ENCODE data around the gene DMPK. TPM values are rescaled to one million over a fixed set of nuclear protein-coding genes. Genes with fewer than 3 reads are reported as not detected.
A peak's percentile ranks its signal among the peaks of the same experiment; 100 is the strongest.

The DMPK gene
- total RNA-seq, 1 experiment from 2014 or later: 28.1 TPM

DNA sequence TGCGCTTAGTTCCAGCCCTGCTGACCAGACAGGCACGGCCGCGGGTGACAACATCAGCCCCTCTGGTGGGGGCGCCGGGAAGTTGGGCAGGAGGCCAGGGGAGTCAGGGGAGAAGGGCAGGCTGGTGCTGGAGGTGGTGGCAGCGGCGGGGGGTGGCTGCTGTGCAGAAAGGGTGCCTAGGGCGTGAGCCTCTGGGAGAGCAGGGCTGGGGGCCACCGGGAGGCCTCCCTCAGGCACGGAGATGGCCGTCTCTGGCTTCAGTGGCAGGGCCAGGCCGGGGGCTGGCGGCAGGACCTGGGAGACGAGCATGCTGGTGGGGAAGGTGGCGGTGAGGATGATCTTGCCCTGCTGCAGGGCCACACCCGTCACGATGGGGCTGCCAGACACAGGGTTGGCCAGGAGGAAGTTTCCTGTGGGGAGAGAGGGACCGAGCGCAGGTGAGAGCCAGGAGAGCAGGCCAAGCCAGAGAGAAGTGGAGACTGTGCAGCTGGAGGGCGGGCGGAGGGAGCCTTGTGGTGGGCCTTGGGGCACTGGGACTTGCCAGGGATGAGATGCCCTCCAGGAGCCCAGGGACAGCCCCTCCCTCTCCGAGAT is 16.5 kb downstream of the DMPK start:
- CTCF ChIA-PET: no interaction called here
- H3K4me1 ChIP-seq: peaks cover 6% of the 10 kb centered on the region
- no peaks in the 10 kb centered on the region for H3K36me3 ChIP-seq (ENCODE audit: control insufficient read depth, insufficient read depth, low read length)
- Mint-ChIP-seq H3K27me3 (ENCODE audit: insufficient read depth, unreplicated experiment) (no peaks in the 10 kb centered on the region), H3K4me3 (ENCODE audit: unreplicated experiment) (peak overlapping the region; percentile 59), H3K9me3 (ENCODE audit: unreplicated experiment) (no peaks in the 10 kb centered on the region), H3K27ac (ENCODE audit: unreplicated experiment) (no peak overlapping the region), H3K4me1 (ENCODE audit: low read depth, unreplicated experiment) (peaks cover 8% of the 10 kb centered on the region), H3K36me3 (ENCODE audit: insufficient read depth, unreplicated experiment) (peaks cover 37% of the 10 kb centered on the region)
- intact Hi-C loops (cut with micrococcal nuclease; ENCODE audit: unreplicated experiment): no loop called here
- no peak for DNase-seq
- H3K9me3 ChIP-seq: no peaks in the 10 kb centered on the region
- BruUV-seq (replicated peaks): no TSS peak
- H3K27me3 ChIP-seq (replicated peaks; ENCODE audit: control insufficient read depth, insufficient read depth, low read length): no peaks in the 10 kb centered on the region
- POLR2A ChIA-PET: no interaction called here
- TF ChIP-seq, protein P1, sequence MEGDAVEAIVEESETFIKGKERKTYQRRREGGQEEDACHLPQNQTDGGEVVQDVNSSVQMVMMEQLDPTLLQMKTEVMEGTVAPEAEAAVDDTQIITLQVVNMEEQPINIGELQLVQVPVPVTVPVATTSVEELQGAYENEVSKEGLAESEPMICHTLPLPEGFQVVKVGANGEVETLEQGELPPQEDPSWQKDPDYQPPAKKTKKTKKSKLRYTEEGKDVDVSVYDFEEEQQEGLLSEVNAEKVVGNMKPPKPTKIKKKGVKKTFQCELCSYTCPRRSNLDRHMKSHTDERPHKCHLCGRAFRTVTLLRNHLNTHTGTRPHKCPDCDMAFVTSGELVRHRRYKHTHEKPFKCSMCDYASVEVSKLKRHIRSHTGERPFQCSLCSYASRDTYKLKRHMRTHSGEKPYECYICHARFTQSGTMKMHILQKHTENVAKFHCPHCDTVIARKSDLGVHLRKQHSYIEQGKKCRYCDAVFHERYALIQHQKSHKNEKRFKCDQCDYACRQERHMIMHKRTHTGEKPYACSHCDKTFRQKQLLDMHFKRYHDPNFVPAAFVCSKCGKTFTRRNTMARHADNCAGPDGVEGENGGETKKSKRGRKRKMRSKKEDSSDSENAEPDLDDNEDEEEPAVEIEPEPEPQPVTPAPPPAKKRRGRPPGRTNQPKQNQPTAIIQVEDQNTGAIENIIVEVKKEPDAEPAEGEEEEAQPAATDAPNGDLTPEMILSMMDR (IDR thresholded peaks at IDR 0.05; ENCODE audit: insufficient read depth in 1 of 2, low read depth in 1 of 2, low read length in 1 of 2, severe bottlenecking in 1 of 2, unreplicated experiment in 1 of 2): no peak
- H3K4me3 ChIP-seq (ENCODE audit: low read depth, low read length): no peak overlapping the region

DNA sequence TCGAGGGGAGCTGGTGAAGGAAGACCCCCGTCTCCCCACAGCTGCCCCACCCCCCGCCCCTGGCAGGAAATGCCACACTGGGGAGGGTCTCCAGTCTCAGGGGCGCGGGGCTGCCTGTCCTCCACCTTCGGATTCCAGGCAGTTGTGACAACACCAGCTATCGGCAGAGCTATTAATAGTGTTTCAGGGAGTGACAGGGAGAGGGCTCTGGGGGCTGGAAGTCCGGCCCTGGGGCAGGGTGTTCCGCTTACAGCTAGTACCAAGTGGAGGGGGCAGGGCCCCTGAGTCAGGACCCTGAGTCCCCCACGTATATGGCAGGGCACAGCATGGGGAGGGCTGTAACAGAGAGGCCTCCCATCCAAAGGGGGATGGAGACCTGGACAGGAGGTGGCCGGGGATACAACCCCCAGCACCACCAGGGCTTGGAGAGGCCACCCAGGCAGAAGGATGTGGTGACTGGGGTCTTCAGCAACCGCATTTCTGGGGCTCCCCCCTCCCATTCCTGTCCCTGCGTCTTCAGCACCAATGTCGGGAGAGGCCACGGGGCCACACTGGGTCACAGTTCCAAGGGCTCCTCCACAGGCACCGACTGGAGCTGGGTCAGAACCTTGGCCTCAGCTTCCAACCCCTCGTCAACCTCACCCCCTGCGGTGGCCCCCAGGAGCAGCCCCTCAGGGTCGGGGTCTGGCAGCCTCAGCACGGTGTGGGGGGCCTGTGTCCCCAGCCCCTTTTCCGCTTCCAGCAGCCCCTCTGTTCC is 17.2 kb downstream of the DMPK start:
- DNase-seq: no peak
- no peaks in the 10 kb centered on the region for H3K36me3 ChIP-seq (ENCODE audit: control insufficient read depth, insufficient read depth, low read length)
- TSS peak; percentile 26 for BruUV-seq (replicated peaks)
- peaks cover 6% of the 10 kb centered on the region for H3K4me1 ChIP-seq
- CTCF ChIA-PET: no interaction called here
- H3K27ac Mint-ChIP-seq (ENCODE audit: unreplicated experiment): peak overlapping the region; percentile 76
- peaks cover 30% of the 10 kb centered on the region for H3K36me3 Mint-ChIP-seq (ENCODE audit: insufficient read depth, unreplicated experiment)
- H3K9me3 Mint-ChIP-seq (ENCODE audit: unreplicated experiment): no peaks in the 10 kb centered on the region
- H3K27me3 ChIP-seq (replicated peaks; ENCODE audit: control insufficient read depth, insufficient read depth, low read length): no peaks in the 10 kb centered on the region
- no peaks in the 10 kb centered on the region for H3K27me3 Mint-ChIP-seq (ENCODE audit: insufficient read depth, unreplicated experiment)
- peak overlapping the region; percentile 23 for H3K4me3 Mint-ChIP-seq (ENCODE audit: unreplicated experiment)
- TF ChIP-seq, protein P1 (IDR thresholded peaks at IDR 0.05; ENCODE audit: insufficient read depth in 1 of 2, low read depth in 1 of 2, low read length in 1 of 2, severe bottlenecking in 1 of 2, unreplicated experiment in 1 of 2): no peak
- no peaks in the 10 kb centered on the region for H3K9me3 ChIP-seq
- no peak overlapping the region for H3K4me3 ChIP-seq (ENCODE audit: low read depth, low read length)
- POLR2A ChIA-PET: interaction anchor here (0.6 to 1.1 kb wide), 2 partner anchors 34 to 263 kb away, joined by 4 to 6 read pairs; partner anchors contain the start of gene FBXO46
- peaks cover 7% of the 10 kb centered on the region for H3K4me1 Mint-ChIP-seq (ENCODE audit: low read depth, unreplicated experiment)
- intact Hi-C loops (cut with micrococcal nuclease; ENCODE audit: unreplicated experiment): no loop called here

DNA sequence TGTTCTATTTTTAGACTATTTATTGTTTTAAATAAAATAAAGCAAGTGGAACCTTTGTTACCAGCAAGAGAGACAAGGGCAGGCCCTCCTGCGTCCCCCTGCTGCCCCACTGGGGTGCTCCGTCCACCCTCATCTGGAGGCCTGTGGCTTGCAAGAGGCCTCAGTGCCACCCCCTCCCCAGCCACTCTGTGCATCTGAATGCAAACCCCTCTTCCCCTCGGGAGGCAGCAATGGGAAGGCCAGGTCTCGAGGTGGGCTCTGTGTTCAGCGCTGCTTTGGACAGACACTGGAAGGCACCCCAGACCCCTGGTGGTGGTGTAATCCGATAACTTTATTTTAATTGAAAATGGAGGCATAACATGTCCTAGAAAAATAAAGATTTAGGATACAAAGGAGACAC is 17.8 kb downstream of the DMPK start:
- H3K36me3 Mint-ChIP-seq (ENCODE audit: insufficient read depth, unreplicated experiment): peaks cover 23% of the 10 kb centered on the region
- peaks cover 7% of the 10 kb centered on the region for H3K4me1 Mint-ChIP-seq (ENCODE audit: low read depth, unreplicated experiment)
- Histone ChIP-seq H3K9me3 (no peaks in the 10 kb centered on the region), H3K4me3 (ENCODE audit: low read depth, low read length) (no peak overlapping the region), H3K27me3 (replicated peaks; ENCODE audit: control insufficient read depth, insufficient read depth, low read length) (no peaks in the 10 kb centered on the region), H3K36me3 (ENCODE audit: control insufficient read depth, insufficient read depth, low read length) (no peaks in the 10 kb centered on the region), H3K4me1 (peaks cover 6% of the 10 kb centered on the region)
- H3K4me3 Mint-ChIP-seq (ENCODE audit: unreplicated experiment): peak overlapping the region; percentile 23
- CTCF ChIA-PET: no interaction called here
- intact Hi-C loops (cut with micrococcal nuclease; ENCODE audit: unreplicated experiment): no loop called here
- peak overlapping the region; percentile 76 for H3K27ac Mint-ChIP-seq (ENCODE audit: unreplicated experiment)
- POLR2A ChIA-PET: interaction anchor here (0.6 to 1.1 kb wide), 2 partner anchors 20 to 34 kb away, joined by 3 to 4 read pairs; partner anchors contain the start of gene FBXO46
- BruUV-seq (replicated peaks): no TSS peak
- no peaks in the 10 kb centered on the region for H3K9me3 Mint-ChIP-seq (ENCODE audit: unreplicated experiment)
- TF ChIP-seq, protein P1 (IDR thresholded peaks at IDR 0.05; ENCODE audit: insufficient read depth in 1 of 2, low read depth in 1 of 2, low read length in 1 of 2, severe bottlenecking in 1 of 2, unreplicated experiment in 1 of 2): no peak
- no peaks in the 10 kb centered on the region for H3K27me3 Mint-ChIP-seq (ENCODE audit: insufficient read depth, unreplicated experiment)
- DNase-seq: no peak

Data from Caco-2 (cell line).